ENCODE measurements around the gene MBOAT1. TPM values are rescaled to one million over a fixed set of nuclear protein-coding genes. Genes with fewer than 3 reads are reported as not detected.

The MBOAT1 gene
- total RNA-seq, 1 donor from 2014 or later, result 6.4 TPM

DNA sequence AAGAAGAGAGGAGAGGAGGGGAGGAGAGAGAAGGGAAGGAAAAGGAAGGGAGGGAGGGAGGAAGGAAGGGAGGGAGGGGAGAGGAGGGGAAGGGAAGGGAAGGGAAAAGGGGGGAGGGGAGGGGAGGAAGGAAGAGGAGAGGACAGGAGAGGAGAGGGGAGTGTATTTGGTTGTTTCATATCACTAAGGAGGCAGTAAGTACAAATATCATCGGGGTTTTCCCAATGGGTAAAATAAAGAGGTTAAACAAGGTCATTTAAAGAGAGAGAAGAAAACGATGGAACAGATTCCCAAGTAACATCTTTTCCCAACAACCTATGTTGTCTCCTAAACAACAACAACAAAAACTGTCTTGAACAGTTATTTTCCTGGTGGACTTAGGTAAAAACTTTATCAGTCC is 43.6 kb downstream of the MBOAT1 start:
- Mint-ChIP-seq H3K27ac (ENCODE audit: unreplicated experiment) (no peak overlapping the region), H3K27me3 (ENCODE audit: low read depth, unreplicated experiment) (no peaks in the 10 kb centered on the region), H3K4me3 (ENCODE audit: unreplicated experiment) (no peak overlapping the region), H3K4me1 (ENCODE audit: low read depth, unreplicated experiment) (no peaks in the 10 kb centered on the region), H3K36me3 (ENCODE audit: low read depth, unreplicated experiment) (peaks cover 2% of the 10 kb centered on the region), H3K9me3 (ENCODE audit: unreplicated experiment) (peaks cover 3% of the 10 kb centered on the region)
- Histone ChIP-seq H3K27me3 (ENCODE audit: insufficient read depth, low read length) (no peaks in the 10 kb centered on the region), H3K79me2 (ENCODE audit: insufficient read depth, low read length) (no peaks in the 10 kb centered on the region), H3K36me3 (ENCODE audit: insufficient read depth, low read length) (no peaks in the 10 kb centered on the region), H3K4me2 (ENCODE audit: low read length) (no peak overlapping the region), H3K9me3 (ENCODE audit: insufficient read depth, low read depth, low read length) (no peaks in the 10 kb centered on the region), H3K27ac (ENCODE audit: low read depth, low read length) (no peak overlapping the region), H3K4me1 (ENCODE audit: insufficient read depth, low read length) (no peaks in the 10 kb centered on the region), H4K20me1 (ENCODE audit: insufficient read depth, low read length) (no peaks in the 10 kb centered on the region), H3K4me3 (ENCODE audit: insufficient read depth, low read depth, low read length) (no peak overlapping the region), H3K9ac (ENCODE audit: low read length) (no peak overlapping the region), H2AFZ (ENCODE audit: low read depth, low read length) (no peak overlapping the region)
- no peak for FAIRE-seq
- no peak for DNase-seq (ENCODE audit: low read depth)
- TF ChIP-seq, protein P1, sequence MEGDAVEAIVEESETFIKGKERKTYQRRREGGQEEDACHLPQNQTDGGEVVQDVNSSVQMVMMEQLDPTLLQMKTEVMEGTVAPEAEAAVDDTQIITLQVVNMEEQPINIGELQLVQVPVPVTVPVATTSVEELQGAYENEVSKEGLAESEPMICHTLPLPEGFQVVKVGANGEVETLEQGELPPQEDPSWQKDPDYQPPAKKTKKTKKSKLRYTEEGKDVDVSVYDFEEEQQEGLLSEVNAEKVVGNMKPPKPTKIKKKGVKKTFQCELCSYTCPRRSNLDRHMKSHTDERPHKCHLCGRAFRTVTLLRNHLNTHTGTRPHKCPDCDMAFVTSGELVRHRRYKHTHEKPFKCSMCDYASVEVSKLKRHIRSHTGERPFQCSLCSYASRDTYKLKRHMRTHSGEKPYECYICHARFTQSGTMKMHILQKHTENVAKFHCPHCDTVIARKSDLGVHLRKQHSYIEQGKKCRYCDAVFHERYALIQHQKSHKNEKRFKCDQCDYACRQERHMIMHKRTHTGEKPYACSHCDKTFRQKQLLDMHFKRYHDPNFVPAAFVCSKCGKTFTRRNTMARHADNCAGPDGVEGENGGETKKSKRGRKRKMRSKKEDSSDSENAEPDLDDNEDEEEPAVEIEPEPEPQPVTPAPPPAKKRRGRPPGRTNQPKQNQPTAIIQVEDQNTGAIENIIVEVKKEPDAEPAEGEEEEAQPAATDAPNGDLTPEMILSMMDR (IDR thresholded peaks at IDR 0.05; ENCODE audit: insufficient read depth, low read depth, low read length), result no peak
- TF ChIP-seq EZH2 (IDR thresholded peaks at IDR 0.05; ENCODE audit: insufficient read depth, low read length), result no peak

DNA sequence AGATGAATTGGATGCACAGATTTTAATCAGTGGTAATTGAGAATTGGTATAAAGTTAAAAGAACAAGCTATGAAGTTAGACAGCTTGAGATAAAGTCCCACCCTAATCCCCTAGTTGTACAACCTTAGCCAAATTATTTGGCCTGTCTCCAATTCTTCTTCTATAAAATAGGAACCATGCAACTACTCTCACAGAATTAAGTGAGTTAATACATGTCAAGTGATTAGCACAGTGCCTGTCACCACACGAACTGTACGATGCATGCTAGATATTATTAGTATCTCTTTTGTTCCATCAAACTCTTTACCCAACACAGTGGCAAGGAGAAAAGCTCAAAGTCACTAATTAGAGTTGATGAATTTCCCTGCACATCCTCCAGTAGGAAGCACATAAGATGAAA is 44.7 kb downstream of the MBOAT1 start:
- Mint-ChIP-seq H3K9me3 (ENCODE audit: unreplicated experiment) (peaks cover 3% of the 10 kb centered on the region), H3K4me1 (ENCODE audit: low read depth, unreplicated experiment) (no peaks in the 10 kb centered on the region), H3K27ac (ENCODE audit: unreplicated experiment) (no peak overlapping the region), H3K4me3 (ENCODE audit: unreplicated experiment) (no peak overlapping the region), H3K36me3 (ENCODE audit: low read depth, unreplicated experiment) (peaks cover 2% of the 10 kb centered on the region), H3K27me3 (ENCODE audit: low read depth, unreplicated experiment) (no peaks in the 10 kb centered on the region)
- TF ChIP-seq EZH2 (IDR thresholded peaks at IDR 0.05; ENCODE audit: insufficient read depth, low read length), result no peak
- TF ChIP-seq, protein P1 (IDR thresholded peaks at IDR 0.05; ENCODE audit: insufficient read depth, low read depth, low read length), result no peak
- Histone ChIP-seq H3K4me2 (ENCODE audit: low read length) (no peak overlapping the region), H3K4me3 (ENCODE audit: insufficient read depth, low read depth, low read length) (no peak overlapping the region), H3K4me1 (ENCODE audit: insufficient read depth, low read length) (no peaks in the 10 kb centered on the region), H4K20me1 (ENCODE audit: insufficient read depth, low read length) (no peaks in the 10 kb centered on the region), H3K79me2 (ENCODE audit: insufficient read depth, low read length) (no peaks in the 10 kb centered on the region), H3K9ac (ENCODE audit: low read length) (no peak overlapping the region), H3K27me3 (ENCODE audit: insufficient read depth, low read length) (no peaks in the 10 kb centered on the region), H3K27ac (ENCODE audit: low read depth, low read length) (no peak overlapping the region), H2AFZ (ENCODE audit: low read depth, low read length) (no peak overlapping the region), H3K36me3 (ENCODE audit: insufficient read depth, low read length) (no peaks in the 10 kb centered on the region), H3K9me3 (ENCODE audit: insufficient read depth, low read depth, low read length) (no peaks in the 10 kb centered on the region)
- no peak for FAIRE-seq
- DNase-seq (ENCODE audit: low read depth), result no peak

DNA sequence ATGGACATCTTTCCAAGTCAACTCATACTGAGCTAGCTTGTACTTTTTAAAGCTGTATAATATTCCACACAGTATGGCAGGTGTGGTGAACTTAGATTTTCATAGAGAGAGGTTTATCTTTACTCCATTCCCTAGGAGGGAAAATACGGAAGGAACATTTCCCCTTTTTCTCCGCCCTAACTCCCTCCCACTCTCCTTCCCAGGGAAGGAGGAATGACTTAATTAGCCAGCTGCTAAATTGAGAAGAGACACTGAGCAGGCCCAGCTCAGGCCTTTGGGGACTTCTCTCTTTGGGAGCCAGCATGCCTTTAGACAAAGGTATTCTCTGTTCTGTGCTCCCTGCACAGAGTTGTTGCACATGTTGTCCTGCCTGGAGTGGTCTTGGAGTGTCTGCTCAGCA is 46.1 kb downstream of the MBOAT1 start:
- no peak for DNase-seq (ENCODE audit: low read depth)
- FAIRE-seq, result no peak
- no peaks in the 10 kb centered on the region for H3K36me3 ChIP-seq (ENCODE audit: insufficient read depth, low read length)
- H3K36me3 Mint-ChIP-seq (ENCODE audit: low read depth, unreplicated experiment), result peaks cover 2% of the 10 kb centered on the region
- H3K9me3 ChIP-seq (ENCODE audit: insufficient read depth, low read depth, low read length), result no peaks in the 10 kb centered on the region
- no peaks in the 10 kb centered on the region for H3K27me3 ChIP-seq (ENCODE audit: insufficient read depth, low read length)
- H3K27ac Mint-ChIP-seq (ENCODE audit: unreplicated experiment), result no peak overlapping the region
- TF ChIP-seq EZH2 (IDR thresholded peaks at IDR 0.05; ENCODE audit: insufficient read depth, low read length), result no peak
- TF ChIP-seq, protein P1 (IDR thresholded peaks at IDR 0.05; ENCODE audit: insufficient read depth, low read depth, low read length), result no peak
- no peaks in the 10 kb centered on the region for H3K27me3 Mint-ChIP-seq (ENCODE audit: low read depth, unreplicated experiment)
- no peak overlapping the region for H2AFZ ChIP-seq (ENCODE audit: low read depth, low read length)
- no peaks in the 10 kb centered on the region for H3K4me1 ChIP-seq (ENCODE audit: insufficient read depth, low read length)
- no peaks in the 10 kb centered on the region for H3K4me1 Mint-ChIP-seq (ENCODE audit: low read depth, unreplicated experiment)
- peaks cover 3% of the 10 kb centered on the region for H3K9me3 Mint-ChIP-seq (ENCODE audit: unreplicated experiment)
- H3K4me3 Mint-ChIP-seq (ENCODE audit: unreplicated experiment), result no peak overlapping the region
- H3K79me2 ChIP-seq (ENCODE audit: insufficient read depth, low read length), result no peaks in the 10 kb centered on the region
- no peaks in the 10 kb centered on the region for H4K20me1 ChIP-seq (ENCODE audit: insufficient read depth, low read length)
- no peak overlapping the region for H3K9ac ChIP-seq (ENCODE audit: low read length)
- H3K4me2 ChIP-seq (ENCODE audit: low read length), result no peak overlapping the region
- no peak overlapping the region for H3K27ac ChIP-seq (ENCODE audit: low read depth, low read length)
- H3K4me3 ChIP-seq (ENCODE audit: insufficient read depth, low read depth, low read length), result no peak overlapping the region

All from astrocyte (in vitro differentiated cells and primary cell).